ENCODE results near the gene TMEM69.

DNA sequence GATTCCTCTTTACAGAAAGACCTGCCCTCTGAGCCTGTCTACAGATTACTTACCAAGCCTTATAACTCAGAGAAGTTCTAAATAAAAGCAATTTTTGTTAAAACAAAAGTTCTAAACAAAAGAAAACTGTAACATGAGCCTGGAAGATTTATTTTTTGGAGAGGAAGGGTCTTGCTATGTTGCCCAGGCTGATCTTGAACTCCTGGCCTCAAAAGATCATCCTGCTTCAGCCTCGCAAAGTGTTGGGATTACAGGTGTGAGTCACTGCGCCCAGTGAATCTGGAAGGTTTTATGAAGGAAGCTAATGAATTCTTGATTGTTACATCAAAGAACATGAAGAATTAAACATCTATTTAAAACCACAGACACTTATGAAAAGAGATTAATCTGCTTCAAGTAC, 28.8 kb upstream of the TMEM69 start:
- TF ChIP-seq SP1 (IDR thresholded peaks at IDR 0.05) (no peak), FOXM1 (IDR thresholded peaks at IDR 0.05; ENCODE audit: borderline replicate concordance) (no peak), NFRKB (IDR thresholded peaks at IDR 0.05) (no peak)
